ENCODE data around the gene BRCA2.

BRCA2 gene

GRCh38 chr13:32426990-32427851 lies 111.9 kb downstream of the BRCA2 start:
- DNase-seq (ENCODE audit: low read depth in 2 of 2), result peak; percentile 50 to 55

DNA sequence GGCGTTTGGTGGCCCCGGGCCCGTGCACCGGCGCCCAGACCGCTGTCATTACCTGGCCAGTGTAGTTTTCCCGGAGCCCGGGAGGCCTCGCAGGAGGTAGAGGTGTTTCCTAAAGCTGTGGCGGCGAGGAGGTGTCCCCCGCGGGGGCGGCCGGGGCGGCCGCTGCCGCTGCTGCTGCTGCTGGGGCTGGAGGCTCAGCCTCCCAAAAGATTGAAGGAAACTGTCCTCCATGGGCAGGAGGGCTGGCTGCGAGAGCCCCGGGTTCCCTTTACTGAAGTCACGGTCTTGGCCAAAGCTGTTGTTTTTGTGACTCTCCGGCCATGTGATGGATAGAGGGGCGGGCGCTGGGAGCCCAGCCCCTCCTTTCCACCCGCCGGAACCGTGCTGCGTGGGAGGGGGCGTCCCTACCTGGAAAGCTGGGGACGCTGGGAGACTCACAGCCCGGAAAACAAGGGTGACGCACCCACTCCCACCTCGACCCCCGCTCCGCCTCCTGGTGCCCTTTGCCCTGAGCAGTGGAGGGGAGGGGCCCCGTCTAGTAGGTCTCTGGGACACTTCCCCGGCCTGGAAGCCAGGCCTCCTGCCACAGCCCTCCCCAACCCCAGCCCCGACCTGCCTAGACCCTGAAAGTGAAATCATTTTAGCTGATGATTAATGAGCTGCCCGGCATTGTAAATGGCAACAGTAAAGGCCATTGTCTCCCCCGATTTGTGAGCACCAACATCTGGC lies 112.7 kb downstream of the BRCA2 start, which contains the start of gene N4BP2L1:
N4BP2L1 (minus strand) TSS at position 279 of the 729 bp plus-strand sequence; CDS start at position 231, 48 bp downstream.
- peak; percentile 83 to 84 for DNase-seq (ENCODE audit: low read depth in 2 of 2)

DNA sequence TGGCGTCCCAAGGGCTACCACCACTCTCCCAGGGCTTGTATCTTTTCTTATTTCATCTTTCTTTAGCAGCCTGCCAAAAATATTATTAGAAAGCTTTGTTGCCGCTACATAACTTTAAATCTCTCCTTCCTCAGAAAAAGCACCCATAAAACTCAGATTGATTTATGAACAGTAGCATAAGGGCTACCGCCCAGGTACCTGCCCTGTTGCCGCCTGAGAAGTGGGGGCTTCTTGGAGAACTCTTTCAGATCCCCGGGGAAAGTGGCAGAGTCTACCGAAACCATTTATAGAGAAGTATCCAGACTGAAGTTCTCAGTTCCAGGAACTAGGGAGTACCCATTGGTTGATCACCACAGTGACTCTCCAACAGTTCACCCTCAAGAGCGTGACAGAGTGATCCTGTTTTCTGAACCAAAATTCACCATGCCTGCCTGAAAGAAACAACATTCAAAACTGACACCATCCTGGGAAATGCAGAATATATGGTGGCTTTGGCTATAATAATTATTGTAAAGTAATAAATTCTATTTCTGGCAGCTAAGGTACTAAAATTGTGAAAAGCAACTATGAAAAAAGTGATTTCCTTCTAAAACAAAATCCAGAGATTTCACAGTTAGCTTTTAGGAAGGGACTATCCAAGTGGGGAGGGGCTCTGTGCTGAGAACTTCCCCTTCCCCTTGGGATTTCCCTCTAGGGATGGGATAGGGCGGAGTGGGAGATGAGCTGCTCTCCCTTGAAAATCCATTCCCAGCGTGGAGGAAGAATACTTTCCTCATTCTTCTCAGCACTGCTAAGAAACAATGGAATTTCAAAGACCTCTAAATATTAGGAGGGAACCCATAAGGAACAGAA lies 113.5 kb downstream of the BRCA2 start:
- no peak for DNase-seq (ENCODE audit: low read depth in 2 of 2)

DNA sequence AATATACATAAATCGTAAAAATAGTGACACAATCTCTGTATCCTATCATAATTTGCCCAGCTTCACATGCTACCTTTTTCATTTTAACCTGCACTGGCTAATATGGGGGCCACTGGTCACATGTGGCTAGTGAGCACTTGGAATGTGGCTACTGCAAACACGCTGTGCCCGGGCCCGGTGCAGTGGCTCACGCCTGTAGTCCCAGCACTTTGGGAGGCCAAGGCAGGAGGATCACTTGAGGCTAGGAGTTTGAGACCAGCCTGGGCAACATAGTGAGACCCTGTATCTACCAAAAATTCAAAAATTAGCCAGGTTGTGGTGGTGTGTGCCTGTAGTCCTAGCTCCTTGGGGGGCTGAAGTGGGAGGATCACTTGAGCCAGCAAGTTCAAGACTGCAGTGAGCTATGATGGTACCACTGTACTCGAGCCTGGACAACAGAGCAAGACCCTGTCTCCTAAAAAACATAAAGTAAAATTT lies 114.2 kb downstream of the BRCA2 start:
- no peak for DNase-seq (ENCODE audit: low read depth in 2 of 2)

- DNase-seq (ENCODE audit: low read depth in 2 of 2), result no peak
These were observed 114.9 kb downstream of the BRCA2 start for GRCh38 chr13:32430018-32430747.

- no peak for DNase-seq (ENCODE audit: low read depth in 2 of 2)
These were observed 116.1 kb downstream of the BRCA2 start for GRCh38 chr13:32431361-32431760.

DNA sequence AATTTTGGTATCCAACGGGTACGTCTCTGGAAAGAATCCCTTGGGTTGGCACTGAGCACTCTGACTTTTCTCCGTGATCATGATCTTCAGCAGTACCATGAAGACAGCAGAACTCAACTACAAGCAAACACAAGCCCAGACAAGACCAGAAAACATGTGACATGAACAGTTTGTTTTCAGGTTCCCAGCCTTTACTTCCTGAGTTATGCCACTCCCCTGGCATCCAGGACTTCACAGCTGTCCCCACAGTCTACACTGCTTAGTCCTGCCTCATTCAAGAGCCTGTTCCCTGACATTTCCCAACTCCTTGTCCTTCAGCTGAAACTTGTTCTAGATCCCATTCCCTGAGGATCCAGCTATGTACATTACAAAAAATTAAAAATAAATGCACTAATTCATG lies 117.5 kb downstream of the BRCA2 start:
- no peak for DNase-seq (ENCODE audit: low read depth in 2 of 2)

DNA sequence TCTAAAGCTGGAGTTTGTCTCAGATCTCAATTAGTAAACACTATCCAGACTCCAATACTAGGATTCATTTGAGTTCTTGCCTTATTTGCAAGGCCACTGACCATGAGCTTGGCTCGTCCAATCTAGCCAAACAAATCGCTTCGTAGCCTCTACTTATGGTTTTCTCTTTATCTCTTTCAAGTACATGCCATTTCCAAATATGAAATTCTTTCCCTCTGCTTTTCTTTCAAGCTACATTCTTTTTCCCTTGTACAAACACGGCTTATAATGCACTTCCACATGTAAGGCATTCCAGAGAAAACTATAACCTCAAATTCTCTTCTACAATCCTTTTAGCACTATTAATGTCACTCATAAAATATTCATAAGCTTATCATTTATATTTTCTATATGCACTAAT lies 123.6 kb downstream of the BRCA2 start:
- no peak for DNase-seq (ENCODE audit: low read depth in 2 of 2)

DNA sequence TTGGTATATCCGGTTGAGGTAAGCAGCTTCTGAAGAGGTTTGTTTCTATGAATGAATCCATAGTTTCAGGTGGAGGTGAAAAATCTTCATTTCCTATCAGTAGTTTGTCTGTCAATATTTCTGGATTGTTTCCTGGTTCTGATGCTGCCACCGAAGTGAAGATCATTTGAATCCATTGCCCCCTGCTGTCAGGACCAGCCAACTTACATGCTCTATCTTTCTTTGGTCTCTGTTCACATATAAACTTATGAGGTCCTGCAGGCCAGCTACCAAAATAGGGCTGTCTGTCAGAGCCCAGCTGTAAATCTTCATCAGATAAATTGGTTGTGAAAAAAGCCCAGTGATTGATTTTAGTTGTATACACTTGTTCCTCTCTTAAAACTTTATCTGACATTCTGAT lies 127.8 kb downstream of the BRCA2 start:
- DNase-seq (ENCODE audit: low read depth in 2 of 2), result no peak

GRCh38 chr13:32445461-32445860 lies 130.2 kb downstream of the BRCA2 start:
- DNase-seq (ENCODE audit: low read depth in 2 of 2), result no peak

DNA sequence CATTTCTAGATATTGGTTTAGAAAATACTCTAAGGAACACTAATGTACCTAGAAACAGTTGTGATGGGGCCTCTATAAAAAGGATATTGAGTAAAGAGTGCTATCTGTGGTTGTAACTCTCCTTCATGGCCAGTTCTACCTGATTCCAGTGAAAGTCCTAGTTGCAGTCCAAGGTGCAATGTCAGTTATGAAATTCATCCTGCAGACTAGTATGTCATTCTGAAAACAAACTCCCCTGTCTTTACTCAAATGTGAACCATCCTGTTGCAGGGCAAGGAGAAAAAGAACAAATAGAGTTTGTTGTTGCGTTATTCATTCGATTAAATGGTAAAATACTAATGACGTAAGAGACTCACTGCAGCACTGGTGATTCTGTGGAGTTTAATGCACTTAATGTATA lies 130.9 kb downstream of the BRCA2 start:
- no peak for DNase-seq (ENCODE audit: low read depth in 2 of 2)

DNA sequence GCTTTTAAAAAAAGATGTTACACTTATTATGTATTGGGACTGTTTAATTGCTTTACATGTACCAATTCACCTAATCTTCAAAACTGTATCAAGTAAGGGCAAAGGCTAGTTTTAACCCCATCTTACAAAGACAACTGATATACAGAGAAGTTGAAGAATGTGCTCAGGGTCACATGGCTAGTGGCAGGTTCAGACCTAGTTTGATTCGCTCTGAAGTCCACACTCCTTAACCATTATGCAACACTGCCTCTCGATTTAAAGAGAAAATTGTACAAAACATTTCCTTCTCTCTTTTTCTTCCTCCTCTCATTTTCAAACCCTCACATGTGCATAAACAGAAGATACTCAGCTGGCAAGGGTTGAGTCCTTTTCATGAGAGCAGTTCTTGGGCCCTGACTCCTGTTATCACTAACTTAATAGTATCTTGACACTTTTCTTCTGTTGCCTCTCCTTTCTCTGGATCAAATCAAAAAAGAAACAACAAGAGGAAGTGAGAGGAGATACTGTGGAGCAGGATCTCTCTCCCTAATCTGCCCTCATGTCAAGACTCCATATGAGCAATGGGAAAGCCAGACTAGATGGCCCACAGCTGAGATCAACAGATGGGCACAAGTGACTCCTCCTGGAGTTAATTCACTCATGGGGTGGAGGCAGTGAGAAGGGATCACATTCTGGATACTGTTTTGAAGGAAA lies 131.6 kb downstream of the BRCA2 start:
- DNase-seq (ENCODE audit: low read depth in 2 of 2), result no peak

DNA sequence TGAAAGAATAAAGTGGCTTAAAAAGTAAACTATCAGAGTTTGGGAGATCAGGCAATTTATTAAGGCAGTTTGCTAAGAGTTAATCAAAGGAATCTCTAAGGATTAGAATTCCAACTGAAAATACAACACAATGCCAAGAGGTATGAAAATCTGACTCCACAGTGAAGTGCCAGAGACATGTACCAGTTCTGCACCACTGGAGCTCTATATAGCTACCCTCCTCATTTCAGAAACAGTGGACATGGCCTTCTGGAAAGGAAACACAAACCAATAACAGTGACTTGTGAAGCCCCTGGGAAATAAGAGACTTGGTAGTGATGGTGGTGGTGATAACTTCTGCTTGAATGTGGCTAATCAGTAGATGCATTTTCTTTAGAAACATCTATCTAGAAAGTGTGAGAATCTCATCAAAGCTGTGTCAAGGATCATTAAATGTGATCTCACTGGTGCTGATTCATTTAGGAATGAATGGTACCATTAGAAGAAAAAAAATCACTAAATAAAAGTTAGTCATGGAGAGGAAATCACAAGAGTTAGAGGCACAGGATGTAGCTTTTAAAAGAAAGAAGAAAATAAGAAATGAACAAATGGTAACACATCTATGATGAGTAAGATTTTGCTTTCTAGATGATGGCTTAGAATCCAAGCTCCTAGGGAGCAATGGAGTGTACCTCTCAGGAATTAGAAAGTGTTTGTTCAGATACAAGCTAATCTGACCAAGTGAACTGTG lies 132.8 kb downstream of the BRCA2 start:
- no peak for DNase-seq (ENCODE audit: low read depth in 2 of 2)

DNA sequence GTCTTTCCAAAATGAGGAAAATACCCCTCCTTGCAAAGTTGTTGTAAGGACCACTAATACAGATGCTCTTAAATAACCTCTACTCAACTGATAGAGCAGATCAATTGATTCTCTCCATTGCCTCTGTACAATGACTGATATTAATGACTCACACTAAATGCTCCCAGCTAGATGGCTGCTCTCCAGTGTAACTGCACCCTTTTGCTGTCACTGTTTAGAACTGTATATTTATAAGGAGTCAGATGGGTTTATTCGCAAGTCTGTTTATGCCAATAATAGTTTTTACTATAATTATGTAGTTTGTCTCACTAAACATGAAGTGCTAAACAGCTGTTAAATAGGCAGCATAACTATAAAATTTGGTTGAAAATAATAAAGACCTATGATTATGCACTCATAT lies 133.7 kb downstream of the BRCA2 start:
- DNase-seq (ENCODE audit: low read depth in 2 of 2), result no peak

Data from stimulated activated CD8-positive, alpha-beta memory T cell treated with anti-CD3 and anti-CD28 coated beads, Interleukin-2, amount 100 ng/mL, for 48 hours (primary cell).